HepG2 (cell line): Measurements from ENCODE around the gene TMEM116. TPM values are rescaled to one million over a fixed set of nuclear protein-coding genes. Genes with fewer than 3 reads are reported as not detected.

Source experiments
- ATAC-seq: fragments of 200-7000 bp; cut with Tn5 transposase; 3 replicates; pipeline ENCODE4 v1.9.1; 2020; ENCODE audit warnings: mild to moderate bottlenecking, moderate library complexity
- BruUV-seq: library from RNA; stranded (reverse); fragments of 400-500 nt; replicated peaks from 2 replicates; lab custom pipeline; 2021; lab: Mats Ljungman, UMichigan
- CTCF ChIA-PET: fragments of 300-600 bp; formaldehyde crosslinking; extraction: SDS; loops from one replicate; lab custom pipeline; 2021; ENCODE audit warnings: low total read pairs, inconsistent platforms, low intra/inter-chr PET ratio; lab: Yijun Ruan, JAX
- POLR2A ChIA-PET: fragments of 350-600 bp; sonication (Branson Sonifier 250); formaldehyde crosslinking; loops from one replicate; lab custom pipeline; 2020; ENCODE audit warnings: antibody characterized with exemption, inconsistent platforms; lab: Yijun Ruan, JAX
- DNase-seq: peaks from one replicate; pipeline ENCODE4 v3.0.0-alpha.2; 2015; ENCODE audit warnings: low spot score
- FAIRE-seq: peaks from 3 replicates; lab custom pipeline; 2011; peaks lifted over from hg19 to GRCh38; lab: Jason Lieb, UNC
- H2AFZ ChIP-seq: one replicate; pipeline ENCODE4 v1.6.1; 2011; ENCODE audit warnings: low read length, inconsistent platforms
- H3K27ac ChIP-seq: fragments of 300-600 bp; 3 replicates; pipeline ENCODE4 v1.8.0; 2011; ENCODE audit warnings: mixed run types, mild to moderate bottlenecking, mixed read lengths, low read length, inconsistent platforms; ENCODE audit not compliant: insufficient read depth; ENCODE audit errors: extremely low read length
- H3K27me3 ChIP-seq, 2 experiments: fragments of 200-600 bp in 1 of 2; 2 replicates in 1 of 2; 3 replicates in 1 of 2; pipeline versions ENCODE4 v1.6.0 to v1.8.0; 2011; ENCODE audit warnings: low read length in 2 of 2, mild to moderate bottlenecking in 2 of 2, moderate library complexity in 2 of 2, inconsistent platforms in 1 of 2; ENCODE audit not compliant: insufficient read depth in 2 of 2, control insufficient read depth in 1 of 2
- H3K36me3 ChIP-seq, 2 experiments: fragments of 200-600 bp in 1 of 2; replicated peaks in 1 of 2; 2 replicates in 1 of 2; 3 replicates in 1 of 2; pipeline versions ENCODE4 v1.5.1 to v1.8.0; 2011; ENCODE audit warnings: low read length in 2 of 2, inconsistent platforms in 1 of 2; ENCODE audit not compliant: insufficient read depth in 2 of 2, control insufficient read depth in 1 of 2
- H3K4me1 ChIP-seq: 2 replicates; pipeline ENCODE4 v1.5.1; 2012; ENCODE audit warnings: low read length, inconsistent platforms; ENCODE audit not compliant: insufficient read depth
- H3K4me2 ChIP-seq: 2 replicates; pipeline ENCODE4 v1.6.0; 2011; ENCODE audit warnings: low read depth, low read length, inconsistent platforms
- H3K4me3 ChIP-seq, 3 experiments: fragments of 200-600 bp in 1 of 3; sonication (generic), shearing (Covaris generic) in 1 of 3; replicated peaks in 1 of 3; 2 replicates each; pipeline ENCODE4 v1.5.1; 2011 to 2016; ENCODE audit warnings: low read length in 3 of 3, inconsistent platforms in 2 of 3, low read depth in 2 of 3, mild to moderate bottlenecking in 2 of 3, control low read depth in 1 of 3, mixed read lengths in 1 of 3; ENCODE audit not compliant: insufficient read depth in 1 of 3
- H3K79me2 ChIP-seq: one replicate; pipeline ENCODE4 v1.6.1; 2011; ENCODE audit warnings: low read length, inconsistent platforms; ENCODE audit not compliant: insufficient read depth
- H3K9ac ChIP-seq: 2 replicates; pipeline ENCODE4 v1.6.0; 2011; ENCODE audit warnings: mild to moderate bottlenecking, low read depth, low read length, inconsistent platforms; ENCODE audit not compliant: insufficient read depth
- H3K9me3 ChIP-seq: 2 replicates; pipeline ENCODE4 v1.5.1; 2012; ENCODE audit warnings: mild to moderate bottlenecking, low read length
- H4K20me1 ChIP-seq: 2 replicates; pipeline ENCODE4 v1.6.0; 2011; ENCODE audit warnings: inconsistent platforms, mild to moderate bottlenecking, low read length, moderate library complexity; ENCODE audit not compliant: insufficient read depth
- EEA1 ChIP-seq: sonication (generic); formaldehyde crosslinking; IDR thresholded peaks from 2 replicates; pipeline ENCODE4 v1.5.1; 2020; ENCODE audit warnings: mild to moderate bottlenecking, missing genetic modification reagents, borderline replicate concordance
- FOXK1 ChIP-seq: sonication (generic); formaldehyde crosslinking; IDR thresholded peaks from 2 replicates; pipeline ENCODE4 v1.4.0; 2020; ENCODE audit warnings: low read depth, missing genetic modification reagents, borderline replicate concordance
- TGIF2 ChIP-seq: IDR thresholded peaks from 2 replicates; pipeline ENCODE4 v1.6.1; 2016; ENCODE audit warnings: control low read depth, missing compliant biosample characterization
- TOPORS ChIP-seq: sonication (generic); formaldehyde crosslinking; IDR thresholded peaks from 2 replicates; pipeline ENCODE4 v1.8.0; 2023; ENCODE audit warnings: mild to moderate bottlenecking, missing genetic modification reagents
- ZNF260 ChIP-seq: sonication (generic); formaldehyde crosslinking; IDR thresholded peaks from 2 replicates; pipeline ENCODE4 v1.4.0; 2020; ENCODE audit warnings: missing genetic modification reagents, low read depth, mild to moderate bottlenecking, borderline replicate concordance
- ZNF296 ChIP-seq: sonication (generic); formaldehyde crosslinking; conservative IDR thresholded peaks from 2 replicates; pipeline ENCODE4 v1.5.0; 2020; ENCODE audit warnings: mild to moderate bottlenecking, missing genetic modification reagents
- ZNF761 ChIP-seq: sonication (generic); formaldehyde crosslinking; conservative IDR thresholded peaks from 2 replicates; pipeline ENCODE4 v1.4.0; 2020; ENCODE audit warnings: mild to moderate bottlenecking, missing genetic modification reagents
- WGBS: methylation state at CpG from one replicate; pipeline ENCODE4 v1.1.6; 2017; ENCODE audit warnings: low lambda C conversion rate; 5-methylcytosine and 5-hydroxymethylcytosine counted together
- in situ Hi-C: cut with HindIII; loops from 2 replicates; pipeline ENCODE4 v1.10.0; 2017; ENCODE audit warnings: low pct_unique_long_range_greater_than_20kb; ENCODE audit not compliant: extremely low pct_ligation_motif_present
- intact Hi-C: fragments of 100-400 bp; cut with micrococcal nuclease; formaldehyde crosslinking; loops from one replicate; pipeline ENCODE4 v1.10.0; 2022; ENCODE audit not compliant: unreplicated experiment
- polyA plus RNA-seq, 8 experiments: library from polyadenylated mRNA; depleted of rRNA in 3 of 8; stranded (reverse) in 7 of 8; unstranded in 1 of 8; fragments of >200 nt; fragmentation: Illumina TruSeq in 4 of 8; extraction: Trizol in 4 of 8; gene quantifications; 2 replicates each; pipeline versions ENCODE4 v1.2.1 to v1.2.3, GENCODE V29; 2011 to 2016; ENCODE audit warnings: low read depth in 4 of 8, missing spikeins in 1 of 8, mixed read lengths in 1 of 8; ENCODE audit not compliant: insufficient read depth in 1 of 8
- total RNA-seq, 5 experiments: library from RNA; depleted of rRNA; stranded (reverse); fragments of >200 nt; fragmentation: Illumina TruSeq; extraction: Trizol; gene quantifications; 2 replicates each; pipeline ENCODE4 v1.2.3, GENCODE V29; 2016; ENCODE audit warnings: low read depth in 1 of 5
- TF ChIP-seq, protein P1 (sequence below): sonication (generic); formaldehyde crosslinking; IDR thresholded peaks from 2 replicates; pipeline ENCODE4 v1.8.1; 2023; ENCODE audit warnings: missing genetic modification reagents, mild to moderate bottlenecking, borderline replicate concordance
- TF ChIP-seq, protein P2 (sequence below): sonication (generic); formaldehyde crosslinking; IDR thresholded peaks from 2 replicates; pipeline ENCODE4 v1.4.0; 2020; ENCODE audit warnings: mild to moderate bottlenecking, missing genetic modification reagents

The TMEM116 gene
- total and polyA plus RNA-seq, 2 of the 13 experiments (the other 11 are each of a cell fraction or from before 2014, with no cell fraction given) = 14.0 to 17.8 TPM

- H3K4me3 ChIP-seq = no peak overlapping the region
- intact Hi-C loops = no loop called here
- H3K9ac ChIP-seq = no peak overlapping the region
- H3K79me2 ChIP-seq = no peaks in the 10 kb centered on the region
- no peaks in the 10 kb centered on the region for H4K20me1 ChIP-seq
- no peaks in the 10 kb centered on the region for H3K9me3 ChIP-seq
- H3K4me2 ChIP-seq = no peak overlapping the region
- TF ChIP-seq ZNF761 (CRISPR knock-in tag) (no peak), FOXK1 (CRISPR knock-in tag) (no peak), ZNF296 (CRISPR knock-in tag) (no peak), ZNF260 (CRISPR knock-in tag) (no peak), TOPORS (CRISPR knock-in tag) (no peak), TGIF2 (no peak), EEA1 (no peak)
- TF ChIP-seq, protein P1, sequence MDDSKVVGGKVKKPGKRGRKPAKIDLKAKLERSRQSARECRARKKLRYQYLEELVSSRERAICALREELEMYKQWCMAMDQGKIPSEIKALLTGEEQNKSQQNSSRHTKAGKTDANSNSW (CRISPR knock-in tag) = no peak
- TF ChIP-seq, protein P2, sequence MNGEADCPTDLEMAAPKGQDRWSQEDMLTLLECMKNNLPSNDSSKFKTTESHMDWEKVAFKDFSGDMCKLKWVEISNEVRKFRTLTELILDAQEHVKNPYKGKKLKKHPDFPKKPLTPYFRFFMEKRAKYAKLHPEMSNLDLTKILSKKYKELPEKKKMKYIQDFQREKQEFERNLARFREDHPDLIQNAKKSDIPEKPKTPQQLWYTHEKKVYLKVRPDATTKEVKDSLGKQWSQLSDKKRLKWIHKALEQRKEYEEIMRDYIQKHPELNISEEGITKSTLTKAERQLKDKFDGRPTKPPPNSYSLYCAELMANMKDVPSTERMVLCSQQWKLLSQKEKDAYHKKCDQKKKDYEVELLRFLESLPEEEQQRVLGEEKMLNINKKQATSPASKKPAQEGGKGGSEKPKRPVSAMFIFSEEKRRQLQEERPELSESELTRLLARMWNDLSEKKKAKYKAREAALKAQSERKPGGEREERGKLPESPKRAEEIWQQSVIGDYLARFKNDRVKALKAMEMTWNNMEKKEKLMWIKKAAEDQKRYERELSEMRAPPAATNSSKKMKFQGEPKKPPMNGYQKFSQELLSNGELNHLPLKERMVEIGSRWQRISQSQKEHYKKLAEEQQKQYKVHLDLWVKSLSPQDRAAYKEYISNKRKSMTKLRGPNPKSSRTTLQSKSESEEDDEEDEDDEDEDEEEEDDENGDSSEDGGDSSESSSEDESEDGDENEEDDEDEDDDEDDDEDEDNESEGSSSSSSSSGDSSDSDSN (CRISPR knock-in tag) = no peak
- DNase-seq = no peak
- ChIA-PET POLR2A (no interaction called here), CTCF (no interaction called here)
- BruUV-seq = no TSS peak
- H3K4me1 ChIP-seq = no peaks in the 10 kb centered on the region
- 96% methylated on average over 4 of the region's 4 CpGs for WGBS
- H2AFZ ChIP-seq = no peak overlapping the region
- in situ Hi-C loops = no loop called here
- H3K27ac ChIP-seq = no peak overlapping the region
- no peak for FAIRE-seq
- no peaks in the 10 kb centered on the region for H3K36me3 ChIP-seq
- no peak for ATAC-seq
- H3K27me3 ChIP-seq = no peaks in the 10 kb centered on the region
Observed at GRCh38 chr12:111991946-111992345, 21.0 kb downstream of the TMEM116 start.
